B cell (primary cell): ENCODE data around the gene SCN1B.

Source experiments
- CTCF ChIP-seq: fragments of 200-600 bp; IDR thresholded peaks from one replicate; pipeline ENCODE4 v1.8.0; 2022; ENCODE audit warnings: antibody characterized with exemption, mild to moderate bottlenecking
- EZH2 ChIP-seq: IDR thresholded peaks from 2 replicates; pipeline ENCODE4 v1.6.1; 2012; ENCODE audit warnings: borderline replicate concordance, low read depth, mild to moderate bottlenecking, moderate library complexity, low read length; ENCODE audit not compliant: insufficient read depth, poor library complexity, severe bottlenecking

- TF ChIP-seq CTCF (no peak), EZH2 (no peak)
These were observed 23.8 kb upstream of the SCN1B start for GRCh38 chr19:35006342-35006998.
